Osteocyte (in vitro differentiated cells): ENCODE data around the gene RBP5. TPM values are rescaled to one million over a fixed set of nuclear protein-coding genes. Genes with fewer than 3 reads are reported as not detected.

Source experiments
- DNase-seq: peaks from one replicate; pipeline ENCODE4 v3.0.0; 2021; ENCODE audit warnings: mixed read lengths; ENCODE audit not compliant: unreplicated experiment; ENCODE audit errors: extremely low spot score
- H3K27ac Mint-ChIP-seq: one replicate; pipeline ENCODE4 v1.8.0; 2021; ENCODE audit warnings: mild to moderate bottlenecking, mixed read lengths; ENCODE audit not compliant: unreplicated experiment
- H3K27me3 Mint-ChIP-seq: one replicate; pipeline ENCODE4 v1.8.0; 2021; ENCODE audit warnings: mixed read lengths; ENCODE audit not compliant: unreplicated experiment
- H3K36me3 Mint-ChIP-seq: one replicate; pipeline ENCODE4 v1.8.0; 2021; ENCODE audit warnings: mixed read lengths; ENCODE audit not compliant: unreplicated experiment
- H3K4me1 Mint-ChIP-seq: one replicate; pipeline ENCODE4 v1.8.0; 2021; ENCODE audit warnings: mixed read lengths; ENCODE audit not compliant: unreplicated experiment
- H3K4me3 Mint-ChIP-seq: one replicate; pipeline ENCODE4 v1.8.0; 2021; ENCODE audit warnings: mild to moderate bottlenecking, moderate library complexity, mixed read lengths; ENCODE audit not compliant: unreplicated experiment
- H3K9me3 Mint-ChIP-seq: one replicate; pipeline ENCODE4 v1.8.0; 2021; ENCODE audit warnings: mixed read lengths; ENCODE audit not compliant: unreplicated experiment
- total RNA-seq: library from RNA; stranded (reverse); gene quantifications from 2 replicates; pipeline ENCODE4 v1.2.1, GENCODE V29; 2021
- TF ChIP-seq, protein P1 (sequence below): fragments of 200-600 bp; sonication (generic); IDR thresholded peaks from 2 replicates; pipeline ENCODE4 v1.5.0; 2021; ENCODE audit warnings: antibody characterized with exemption, mild to moderate bottlenecking, moderate library complexity

Gene RBP5
- total RNA-seq, 1 donor from 2014 or later = not detected

DNA sequence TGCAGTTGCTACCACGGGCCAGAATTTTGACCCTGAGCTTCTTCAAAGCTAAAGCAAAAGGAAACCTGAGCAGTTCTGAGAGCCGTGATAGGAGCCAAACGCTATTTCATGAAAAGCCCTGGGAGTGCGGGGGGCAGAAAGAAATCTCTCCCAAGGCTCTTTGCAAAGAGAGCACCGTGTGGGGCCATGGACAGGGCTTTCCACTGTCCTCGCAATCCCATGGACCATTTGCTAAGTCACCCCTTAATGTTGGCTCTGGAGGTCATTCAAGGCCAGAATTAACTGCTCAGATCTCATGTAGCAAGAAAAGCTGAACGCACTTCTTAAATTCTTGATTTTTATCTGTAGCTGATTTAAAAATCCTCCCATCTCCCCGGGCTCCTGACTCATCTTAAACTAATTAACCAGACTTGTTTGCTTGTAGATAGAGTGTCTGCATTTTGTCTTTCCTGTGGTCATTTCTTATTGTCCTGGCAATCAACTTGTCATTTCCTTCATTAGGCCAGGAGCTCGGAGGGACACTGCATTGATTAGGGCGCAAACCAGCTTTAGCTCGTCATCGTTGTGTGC, 26.3 kb upstream of the RBP5 start:
- no peaks in the 10 kb centered on the region for H3K36me3 Mint-ChIP-seq

DNA sequence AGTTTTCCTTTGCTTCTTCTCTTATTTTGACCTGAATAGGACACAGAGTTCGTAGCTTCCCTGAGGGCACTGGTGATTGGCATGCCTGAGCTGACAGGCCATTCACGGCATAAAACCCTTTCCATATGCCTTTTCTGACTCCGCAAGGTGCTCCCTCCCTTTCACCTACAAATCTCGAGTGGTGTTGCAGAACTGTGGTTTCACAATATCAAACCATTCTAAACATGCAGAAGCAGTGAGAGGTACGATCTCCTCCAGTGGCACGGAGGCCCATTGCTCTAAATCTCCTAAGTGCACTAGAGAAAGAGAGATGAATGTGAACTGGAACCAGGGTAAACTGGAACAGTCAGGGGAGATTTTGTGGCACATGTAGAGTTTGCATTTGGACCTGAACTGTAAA, 25.4 kb upstream of the RBP5 start:
- Mint-ChIP-seq H3K9me3 (no peaks in the 10 kb centered on the region), H3K36me3 (peaks cover 3% of the 10 kb centered on the region), H3K27ac (no peak overlapping the region), H3K4me1 (peaks cover 3% of the 10 kb centered on the region), H3K27me3 (peaks cover 2% of the 10 kb centered on the region), H3K4me3 (no peak overlapping the region)
- TF ChIP-seq, protein P1, sequence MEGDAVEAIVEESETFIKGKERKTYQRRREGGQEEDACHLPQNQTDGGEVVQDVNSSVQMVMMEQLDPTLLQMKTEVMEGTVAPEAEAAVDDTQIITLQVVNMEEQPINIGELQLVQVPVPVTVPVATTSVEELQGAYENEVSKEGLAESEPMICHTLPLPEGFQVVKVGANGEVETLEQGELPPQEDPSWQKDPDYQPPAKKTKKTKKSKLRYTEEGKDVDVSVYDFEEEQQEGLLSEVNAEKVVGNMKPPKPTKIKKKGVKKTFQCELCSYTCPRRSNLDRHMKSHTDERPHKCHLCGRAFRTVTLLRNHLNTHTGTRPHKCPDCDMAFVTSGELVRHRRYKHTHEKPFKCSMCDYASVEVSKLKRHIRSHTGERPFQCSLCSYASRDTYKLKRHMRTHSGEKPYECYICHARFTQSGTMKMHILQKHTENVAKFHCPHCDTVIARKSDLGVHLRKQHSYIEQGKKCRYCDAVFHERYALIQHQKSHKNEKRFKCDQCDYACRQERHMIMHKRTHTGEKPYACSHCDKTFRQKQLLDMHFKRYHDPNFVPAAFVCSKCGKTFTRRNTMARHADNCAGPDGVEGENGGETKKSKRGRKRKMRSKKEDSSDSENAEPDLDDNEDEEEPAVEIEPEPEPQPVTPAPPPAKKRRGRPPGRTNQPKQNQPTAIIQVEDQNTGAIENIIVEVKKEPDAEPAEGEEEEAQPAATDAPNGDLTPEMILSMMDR = no peak
- no peak for DNase-seq

More for the DNA sequence above, 26.3 kb upstream of the RBP5 start:
- no peak for DNase-seq
- Mint-ChIP-seq H3K4me1 (peaks cover 5% of the 10 kb centered on the region), H3K9me3 (no peaks in the 10 kb centered on the region), H3K27me3 (no peaks in the 10 kb centered on the region), H3K27ac (no peak overlapping the region), H3K4me3 (no peak overlapping the region)
- TF ChIP-seq, protein P1 = no peak

DNA sequence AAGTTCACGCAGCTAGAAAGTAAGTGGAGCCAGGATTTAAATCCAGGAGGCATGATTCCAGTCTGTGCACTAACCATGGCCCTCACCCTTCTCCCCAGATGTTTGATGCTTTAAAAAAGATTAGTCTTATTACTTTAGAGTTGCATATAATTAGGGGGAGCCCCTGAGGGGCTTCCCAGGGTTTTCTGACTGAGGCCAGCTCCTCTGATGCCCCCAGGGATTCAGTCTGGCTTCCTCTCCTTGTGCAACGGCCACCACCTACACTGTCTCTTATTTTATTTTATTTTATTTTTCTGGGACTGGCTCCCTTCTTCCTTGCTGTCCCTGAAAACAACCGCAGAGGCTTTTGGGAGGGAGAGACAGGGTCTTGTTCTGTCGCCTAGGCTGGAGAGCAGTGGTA, 24.1 kb upstream of the RBP5 start:
- Mint-ChIP-seq H3K4me1 (no peaks in the 10 kb centered on the region), H3K36me3 (peaks cover 3% of the 10 kb centered on the region)

DNA sequence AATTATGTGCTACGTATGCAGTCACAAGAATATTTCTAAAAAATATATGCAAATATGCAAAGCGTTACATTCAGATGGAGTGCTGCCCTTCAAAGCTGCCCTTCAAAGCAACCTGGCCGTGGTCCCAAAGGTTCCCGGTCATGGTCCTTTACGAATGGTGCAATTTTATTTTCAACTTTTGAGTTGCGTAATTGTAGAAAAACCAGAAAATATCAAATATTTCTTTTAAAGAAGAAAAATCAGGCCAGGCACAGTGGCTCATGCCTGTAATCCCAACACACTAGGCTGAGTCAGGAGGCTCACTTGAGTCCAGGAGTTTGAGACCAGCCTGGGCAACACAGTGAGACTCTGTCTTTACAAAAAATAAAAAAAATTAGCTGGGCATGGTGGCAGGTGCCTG, 22.8 kb upstream of the RBP5 start:
- H3K4me3 Mint-ChIP-seq = no peak overlapping the region
- TF ChIP-seq, protein P1 = no peak

More for the DNA sequence above, 24.1 kb upstream of the RBP5 start:
- H3K27me3 Mint-ChIP-seq = peaks cover 2% of the 10 kb centered on the region
- TF ChIP-seq, protein P1 = no peak
- H3K9me3 Mint-ChIP-seq = no peaks in the 10 kb centered on the region
- DNase-seq = no peak
- H3K27ac Mint-ChIP-seq = no peak overlapping the region
- H3K4me3 Mint-ChIP-seq = no peak overlapping the region

DNA sequence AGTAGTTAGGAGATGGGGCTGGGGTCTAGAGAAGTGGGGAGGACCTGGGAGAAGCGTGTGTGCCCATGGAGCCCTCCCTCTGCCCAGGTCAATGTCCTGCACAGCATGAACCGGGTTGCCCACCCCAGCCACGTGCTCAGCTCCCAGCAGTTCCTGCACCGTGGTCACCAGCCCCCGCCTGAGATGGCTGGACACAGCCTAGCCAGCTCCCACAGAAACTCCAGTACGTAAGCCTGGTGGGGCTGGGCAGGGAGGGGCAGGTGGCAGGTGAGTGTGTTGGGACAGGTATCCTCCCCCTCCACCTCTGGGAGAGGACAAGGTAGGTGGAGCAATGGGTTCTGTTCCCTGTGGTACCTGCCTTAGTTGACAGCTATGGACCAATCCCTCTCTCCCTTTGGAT, 22.2 kb upstream of the RBP5 start:
- no peak overlapping the region for H3K4me3 Mint-ChIP-seq
- H3K9me3 Mint-ChIP-seq = no peaks in the 10 kb centered on the region
- H3K4me1 Mint-ChIP-seq = no peaks in the 10 kb centered on the region
- TF ChIP-seq, protein P1 = no peak
- no peak overlapping the region for H3K27ac Mint-ChIP-seq
- H3K36me3 Mint-ChIP-seq = peaks cover 3% of the 10 kb centered on the region
- peaks cover 2% of the 10 kb centered on the region for H3K27me3 Mint-ChIP-seq
- no peak for DNase-seq

More for the DNA sequence above, 22.8 kb upstream of the RBP5 start:
- H3K27ac Mint-ChIP-seq = no peak overlapping the region
- no peaks in the 10 kb centered on the region for H3K9me3 Mint-ChIP-seq
- no peak for DNase-seq
- H3K4me1 Mint-ChIP-seq = no peaks in the 10 kb centered on the region
- H3K27me3 Mint-ChIP-seq = peaks cover 2% of the 10 kb centered on the region
- H3K36me3 Mint-ChIP-seq = peaks cover 3% of the 10 kb centered on the region
